HCT116 (cell line): ENCODE results near the gene RAB31. TPM values are rescaled to one million over a fixed set of nuclear protein-coding genes. Genes with fewer than 3 reads are reported as not detected.

Source experiments
- ATAC-seq: fragments of 200-7000 bp; cut with Tn5 transposase; 2 replicates; pipeline ENCODE4 v1.9.1; 2020; ENCODE audit warnings: mild to moderate bottlenecking, moderate library complexity
- BruUV-seq: library from RNA; stranded (reverse); fragments of 400-500 nt; replicated peaks from 2 replicates; lab custom pipeline; 2021; lab: Mats Ljungman, UMichigan
- CTCF ChIA-PET: fragments of 300-600 bp; sonication (Branson Sonifier 250); formaldehyde crosslinking; loops from one replicate; lab custom pipeline; 2021; ENCODE audit warnings: antibody characterized with exemption; lab: Charles Lee
- POLR2A ChIA-PET: fragments of 300-600, 350-600 bp; sonication (Branson Sonifier 250); formaldehyde crosslinking; loops from one replicate; lab custom pipeline; 2021; ENCODE audit warnings: antibody characterized with exemption; lab: Charles Lee
- RAD21 ChIA-PET, 2 experiments: fragments of 300-600 bp; sonication (Branson Sonifier 250); formaldehyde crosslinking; loops; one replicate each; lab custom pipeline; 2023; ENCODE audit warnings: low total read pairs in 2 of 2; ENCODE audit not compliant: uncharacterized antibody in 2 of 2, unreplicated experiment in 2 of 2, low non-redundant PET in 1 of 2; lab: Charles Lee
- DNase-seq: peaks from one replicate; pipeline ENCODE4 v3.0.0-alpha.2; 2010; ENCODE audit warnings: low read depth, low spot score
- H2AFZ ChIP-seq: fragments of 200-600 bp; shearing (Covaris generic), sonication (generic); 2 replicates; pipeline ENCODE4 v1.6.1; 2017; ENCODE audit warnings: low read depth, mixed run types, mixed read lengths, antibody characterized with exemption, low read length; ENCODE audit not compliant: poor library complexity, severe bottlenecking
- H3K27ac ChIP-seq: 2 replicates; pipeline ENCODE4 v1.5.1; 2012; ENCODE audit warnings: low read depth, low read length
- H3K27me3 ChIP-seq: fragments of 200-600 bp; sonication (generic); 2 replicates; pipeline ENCODE4 v1.6.1; 2016; ENCODE audit warnings: mixed run types, low read length, mixed read lengths; ENCODE audit not compliant: insufficient read depth
- H3K36me3 ChIP-seq, 2 experiments: fragments of 200-500 bp in 1 of 2; fragments of 200-600 bp in 1 of 2; sonication (Bioruptor generic) in 1 of 2; sonication (generic) in 1 of 2; 2 replicates each; pipeline versions ENCODE4 v1.5.1 to v1.6.1; 2014 to 2016; ENCODE audit warnings: low read length in 2 of 2, inconsistent platforms in 1 of 2, mixed read lengths in 1 of 2, mixed run types in 1 of 2; ENCODE audit not compliant: insufficient read depth in 2 of 2, control insufficient read depth in 1 of 2
- H3K4me1 ChIP-seq, 2 experiments: fragments of 200-600 bp in 1 of 2; sonication (generic) in 1 of 2; 2 replicates each; pipeline versions ENCODE4 v1.5.1 to v1.6.1; 2012 to 2017; ENCODE audit warnings: low read length in 2 of 2, inconsistent platforms in 1 of 2, mild to moderate bottlenecking in 1 of 2, mixed read lengths in 1 of 2, mixed run types in 1 of 2, moderate library complexity in 1 of 2; ENCODE audit not compliant: insufficient read depth in 2 of 2, control insufficient read depth in 1 of 2
- H3K4me2 ChIP-seq: fragments of 200-600 bp; sonication (generic); 2 replicates; pipeline ENCODE4 v1.6.1; 2017; ENCODE audit warnings: mixed run types, low read length, mixed read lengths
- H3K4me3 ChIP-seq, 2 experiments: fragments of 200-600 bp in 1 of 2; sonication (generic) in 1 of 2; replicated peaks in 1 of 2; 2 replicates each; pipeline ENCODE4 v1.5.1; 2011 to 2016; ENCODE audit warnings: low read length in 2 of 2, control low read depth in 1 of 2, low read depth in 1 of 2, mild to moderate bottlenecking in 1 of 2, mixed read lengths in 1 of 2, mixed run types in 1 of 2
- H3K79me2 ChIP-seq: fragments of 200-600 bp; sonication (generic); 2 replicates; pipeline ENCODE4 v1.6.1; 2017; ENCODE audit warnings: mild to moderate bottlenecking, mixed run types, low read length, moderate library complexity, mixed read lengths; ENCODE audit not compliant: insufficient read depth
- H3K9ac ChIP-seq: fragments of 200-600 bp; sonication (generic); 2 replicates; pipeline ENCODE4 v1.6.1; 2016; ENCODE audit warnings: low read length, mixed read lengths
- H3K9me2 ChIP-seq: fragments of 200-600 bp; sonication (generic), shearing (Covaris generic); 2 replicates; pipeline ENCODE4 v1.6.1; 2017; ENCODE audit warnings: mixed run types, mild to moderate bottlenecking, moderate library complexity; ENCODE audit not compliant: insufficient read depth
- H3K9me3 ChIP-seq, 2 experiments: fragments of 200-500 bp in 1 of 2; fragments of 200-600 bp in 1 of 2; sonication (Bioruptor generic) in 1 of 2; sonication (generic) in 1 of 2; 2 replicates each; pipeline ENCODE4 v1.6.1; 2014 to 2017; ENCODE audit warnings: low read length in 2 of 2, mixed read lengths in 2 of 2, inconsistent platforms in 1 of 2, low read depth in 1 of 2, mild to moderate bottlenecking in 1 of 2, mixed run types in 1 of 2, moderate library complexity in 1 of 2; ENCODE audit not compliant: control insufficient read depth in 1 of 2, insufficient read depth in 1 of 2
- H4K20me1 ChIP-seq: fragments of 200-600 bp; sonication (generic), shearing (Covaris generic); 2 replicates; pipeline ENCODE4 v1.6.1; 2017; ENCODE audit warnings: mixed run types, mild to moderate bottlenecking, moderate library complexity; ENCODE audit not compliant: insufficient read depth
- CEBPB ChIP-seq: IDR thresholded peaks from 2 replicates; pipeline ENCODE4 v1.6.1; 2012; ENCODE audit warnings: low read depth
- EGR1 ChIP-seq: IDR thresholded peaks from 2 replicates; pipeline ENCODE4 v1.6.1; 2012; ENCODE audit warnings: low read depth
- ELF1 ChIP-seq: IDR thresholded peaks from 2 replicates; pipeline ENCODE4 v1.6.1; 2012; ENCODE audit warnings: low read depth, borderline replicate concordance
- EZH2 ChIP-seq: fragments of 200-600 bp; sonication (generic); IDR thresholded peaks from 2 replicates; pipeline ENCODE4 v1.6.1; 2017; ENCODE audit warnings: antibody characterized with exemption, mixed run types
- EZH2phosphoT487 ChIP-seq: fragments of 200-600 bp; IDR thresholded peaks from 2 replicates; pipeline ENCODE4 v1.6.1; 2018; ENCODE audit warnings: antibody characterized with exemption, borderline replicate concordance
- FOSL1 ChIP-seq: IDR thresholded peaks from 2 replicates; pipeline ENCODE4 v1.6.1; 2012; ENCODE audit warnings: low read depth
- POLR2AphosphoS5 ChIP-seq: IDR thresholded peaks from 2 replicates; pipeline ENCODE4 v1.6.1; 2011; ENCODE audit warnings: mild to moderate bottlenecking, low read depth, low read length, moderate library complexity
- SIN3A ChIP-seq: IDR thresholded peaks from 2 replicates; pipeline ENCODE4 v1.6.1; 2012; ENCODE audit warnings: low read depth
- SRF ChIP-seq: IDR thresholded peaks from 2 replicates; pipeline ENCODE4 v1.6.1; 2012; ENCODE audit warnings: low read depth
- TCF7L2 ChIP-seq: IDR thresholded peaks from 2 replicates; pipeline ENCODE4 v1.7.0; 2011; ENCODE audit warnings: borderline replicate concordance, inconsistent platforms; ENCODE audit not compliant: insufficient read depth, insufficient read length; ENCODE audit errors: extremely low read depth
- YY1 ChIP-seq: IDR thresholded peaks from 2 replicates; pipeline ENCODE4 v1.6.1; 2011; ENCODE audit warnings: low read length, low read depth, moderate library complexity, mild to moderate bottlenecking; ENCODE audit not compliant: insufficient replicate concordance; ENCODE audit errors: extremely low read depth
- ZFX ChIP-seq: fragments of 450-650 bp; IDR thresholded peaks from 2 replicates; pipeline ENCODE4 v1.6.1; 2017
- ZNF274 ChIP-seq: fragments of 200-500 bp; sonication (Bioruptor generic); IDR thresholded peaks from 2 replicates; pipeline ENCODE4 v1.6.1; 2014; ENCODE audit warnings: mild to moderate bottlenecking, low read depth, low read length, inconsistent platforms
- intact Hi-C: fragments of 100-400 bp; cut with micrococcal nuclease; formaldehyde crosslinking; loops from 2 replicates; pipeline ENCODE4 v1.10.0; 2022
- total RNA-seq: library from RNA; stranded (reverse); gene quantifications from one replicate; pipeline ENCODE4 v1.2.1, GENCODE V29; 2021; ENCODE audit not compliant: unreplicated experiment
- TF ChIP-seq, protein P1 (sequence below): IDR thresholded peaks from 2 replicates; pipeline ENCODE4 v1.6.1; 2012
- TF ChIP-seq, protein P2 (sequence below): IDR thresholded peaks from 2 replicates; pipeline ENCODE4 v1.6.1; 2011; ENCODE audit warnings: mild to moderate bottlenecking, low read length, moderate library complexity; ENCODE audit not compliant: insufficient replicate concordance; ENCODE audit errors: extremely low read depth

Gene RAB31
- total RNA-seq, 1 experiment from 2014 or later: 46.9 TPM

GRCh38 chr18:9743200-9744016 lies 35.3 kb downstream of the RAB31 start:
- peaks cover 37 to 55% of the 10 kb centered on the region in 2 experiments for H3K4me1 ChIP-seq
- POLR2A ChIA-PET: interaction anchor here (1.2 kb wide), 1 partner anchor 11 kb away, joined by 3 read pairs; no protein-coding TSS in a partner anchor

More at GRCh38 chr18:9743200-9744016, 35.3 kb downstream of the RAB31 start:
- no peak overlapping the region for H2AFZ ChIP-seq
- H3K9ac ChIP-seq: peak overlapping the region; percentile 57
- CTCF ChIA-PET: no interaction called here
- H3K4me3 ChIP-seq: peak overlapping the region; percentile 16 to 22
- TF ChIP-seq TCF7L2 (peak; percentile 92), EZH2 (no peak), POLR2AphosphoS5 (peak; percentile 79), ZNF274 (no peak), ZFX (no peak), EGR1 (no peak), SRF (no peak), FOSL1 (no peak), SIN3A (no peak), EZH2phosphoT487 (no peak), ELF1 (no peak), CEBPB (no peak), YY1 (peak; percentile 85)
- TF ChIP-seq, protein P1, sequence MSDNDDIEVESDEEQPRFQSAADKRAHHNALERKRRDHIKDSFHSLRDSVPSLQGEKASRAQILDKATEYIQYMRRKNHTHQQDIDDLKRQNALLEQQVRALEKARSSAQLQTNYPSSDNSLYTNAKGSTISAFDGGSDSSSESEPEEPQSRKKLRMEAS: no peak
- TF ChIP-seq, protein P2, sequence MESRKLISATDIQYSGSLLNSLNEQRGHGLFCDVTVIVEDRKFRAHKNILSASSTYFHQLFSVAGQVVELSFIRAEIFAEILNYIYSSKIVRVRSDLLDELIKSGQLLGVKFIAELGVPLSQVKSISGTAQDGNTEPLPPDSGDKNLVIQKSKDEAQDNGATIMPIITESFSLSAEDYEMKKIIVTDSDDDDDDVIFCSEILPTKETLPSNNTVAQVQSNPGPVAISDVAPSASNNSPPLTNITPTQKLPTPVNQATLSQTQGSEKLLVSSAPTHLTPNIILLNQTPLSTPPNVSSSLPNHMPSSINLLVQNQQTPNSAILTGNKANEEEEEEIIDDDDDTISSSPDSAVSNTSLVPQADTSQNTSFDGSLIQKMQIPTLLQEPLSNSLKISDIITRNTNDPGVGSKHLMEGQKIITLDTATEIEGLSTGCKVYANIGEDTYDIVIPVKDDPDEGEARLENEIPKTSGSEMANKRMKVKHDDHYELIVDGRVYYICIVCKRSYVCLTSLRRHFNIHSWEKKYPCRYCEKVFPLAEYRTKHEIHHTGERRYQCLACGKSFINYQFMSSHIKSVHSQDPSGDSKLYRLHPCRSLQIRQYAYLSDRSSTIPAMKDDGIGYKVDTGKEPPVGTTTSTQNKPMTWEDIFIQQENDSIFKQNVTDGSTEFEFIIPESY: peak; percentile 60
- TF ChIP-seq, all 23 proteins: peak for 4
- RAD21 ChIA-PET: interaction anchor here (0.6 to 0.9 kb wide), 2 partner anchors 12 to 174 kb away, joined by 3 to 4 read pairs; no protein-coding TSS in a partner anchor
- BruUV-seq: no TSS peak
- intact Hi-C loops: no loop called here
- no peaks in the 10 kb centered on the region for H4K20me1 ChIP-seq
- peak overlapping the region; percentile 75 for H3K4me2 ChIP-seq
- H3K9me3 ChIP-seq: no peaks in the 10 kb centered on the region
- H3K27me3 ChIP-seq: no peaks in the 10 kb centered on the region; the same call in 1 of the 2 replicates
- peak overlapping the region; percentile 49 for H3K27ac ChIP-seq
- no peaks in the 10 kb centered on the region for H3K9me2 ChIP-seq
- H3K79me2 ChIP-seq: no peaks in the 10 kb centered on the region
- DNase-seq: peak; percentile 96
- peak; percentile 86 for ATAC-seq
- no peaks in the 10 kb centered on the region for H3K36me3 ChIP-seq
